DOHH2 (cell line): Measurements from ENCODE around the gene TMEM184A.
"Not testable (repeated sequence)": the region's sequence is repeated elsewhere in the genome, so short reads cannot be mapped to it uniquely, and the experiment has no call there.

Experiments used
- H3F3A ChIP-seq: fragments of 200-600 bp; sonication (generic), shearing (Covaris generic); 2 replicates; pipeline ENCODE4 v1.6.0; 2016; ENCODE audit warnings: antibody characterized with exemption, mild to moderate bottlenecking; ENCODE audit not compliant: control insufficient read depth, insufficient read depth
- H3K27ac ChIP-seq: fragments of 200-600 bp; sonication (generic); 2 replicates; pipeline ENCODE4 v1.5.1; 2014; ENCODE audit warnings: low read depth, mild to moderate bottlenecking, low read length, moderate library complexity
- H3K27me3 ChIP-seq: fragments of 200-600 bp; sonication (generic); 2 replicates; pipeline ENCODE4 v1.6.1; 2014; ENCODE audit warnings: mild to moderate bottlenecking, low read length, mixed read lengths; ENCODE audit not compliant: control insufficient read depth
- H3K36me3 ChIP-seq: fragments of 200-600 bp; sonication (generic); 2 replicates; pipeline ENCODE4 v1.6.1; 2014; ENCODE audit warnings: mild to moderate bottlenecking, low read length, moderate library complexity, mixed read lengths; ENCODE audit not compliant: control insufficient read depth
- H3K4me1 ChIP-seq: fragments of 200-600 bp; sonication (generic); 2 replicates; pipeline ENCODE4 v1.6.1; 2014; ENCODE audit warnings: mild to moderate bottlenecking, low read length, mixed read lengths; ENCODE audit not compliant: control insufficient read depth
- H3K4me2 ChIP-seq: fragments of 200-600 bp; sonication (generic); 2 replicates; pipeline ENCODE4 v1.6.0; 2014; ENCODE audit warnings: mild to moderate bottlenecking, low read length, moderate library complexity
- H3K4me3 ChIP-seq: fragments of 200-600 bp; sonication (generic); 2 replicates; pipeline ENCODE4 v1.5.1; 2014; ENCODE audit warnings: mild to moderate bottlenecking, low read length, mixed read lengths
- H3K79me2 ChIP-seq: fragments of 200-600 bp; sonication (generic); 2 replicates; pipeline ENCODE4 v1.6.1; 2014; ENCODE audit warnings: mild to moderate bottlenecking, low read length, mixed read lengths; ENCODE audit not compliant: control insufficient read depth
- H3K9me2 ChIP-seq: fragments of 200-600 bp; sonication (generic); replicated peaks from 2 replicates; pipeline ENCODE4 v1.6.1; 2014; ENCODE audit warnings: mild to moderate bottlenecking, low read length, mixed read lengths; ENCODE audit not compliant: control insufficient read depth
- H3K9me3 ChIP-seq: fragments of 200-600 bp; sonication (generic); 2 replicates; pipeline ENCODE4 v1.6.1; 2014; ENCODE audit warnings: antibody characterized with exemption, low read length, mixed read lengths; ENCODE audit not compliant: control insufficient read depth, insufficient read depth
- H4K20me1 ChIP-seq: fragments of 200-600 bp; sonication (generic); 2 replicates; pipeline ENCODE4 v1.6.0; 2014; ENCODE audit warnings: low read depth, mild to moderate bottlenecking, antibody characterized with exemption, low read length, moderate library complexity; ENCODE audit not compliant: control insufficient read depth, insufficient read depth
- CTCF ChIP-seq: fragments of 200-600 bp; sonication (generic); IDR thresholded peaks from one replicate; pipeline ENCODE4 v1.5.1; 2014; ENCODE audit warnings: antibody characterized with exemption, mild to moderate bottlenecking, low read depth, low read length; ENCODE audit not compliant: poor library complexity, severe bottlenecking
- EZH2phosphoT487 ChIP-seq: fragments of 200-600 bp; sonication (generic); IDR thresholded peaks from 2 replicates; pipeline ENCODE4 v1.6.1; 2017; ENCODE audit warnings: borderline replicate concordance, mild to moderate bottlenecking, antibody characterized with exemption, low read length, moderate library complexity, mixed read lengths

TMEM184A gene

DNA sequence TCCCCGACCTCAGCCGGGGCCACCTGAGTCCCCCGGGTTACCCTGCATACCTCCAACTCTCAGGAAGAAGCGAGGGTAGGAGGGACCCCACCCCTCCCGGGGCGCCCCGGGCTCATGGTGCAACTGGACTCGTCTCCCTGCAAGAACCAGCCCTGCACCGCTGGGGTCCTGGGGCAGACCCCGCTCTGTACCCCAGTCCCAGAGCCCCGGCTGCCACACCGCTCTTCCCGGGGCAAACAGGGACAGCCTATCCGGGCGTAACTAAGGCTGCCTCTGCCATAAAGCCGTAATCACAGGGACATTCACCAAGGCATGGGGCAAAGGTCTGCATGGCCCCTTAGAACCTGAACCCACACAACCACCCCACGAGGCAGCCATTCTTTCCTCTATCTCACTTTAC lies 32.2 kb downstream of the TMEM184A start:
- TF ChIP-seq EZH2phosphoT487 (no peak), CTCF (no peak)
- H3K4me3 ChIP-seq = no peak overlapping the region
- no peaks in the 10 kb centered on the region for H3K9me2 ChIP-seq
- peaks cover 36% of the 10 kb centered on the region for H3K4me1 ChIP-seq
- H3K27ac ChIP-seq = no peak overlapping the region
- H3F3A ChIP-seq = peaks cover 9% of the 10 kb centered on the region
- no peaks in the 10 kb centered on the region for H3K79me2 ChIP-seq
- H4K20me1 ChIP-seq = no peaks in the 10 kb centered on the region
- H3K9me3 ChIP-seq = no peaks in the 10 kb centered on the region
- H3K4me2 ChIP-seq = no peak overlapping the region
- H3K27me3 ChIP-seq = no peaks in the 10 kb centered on the region
- no peaks in the 10 kb centered on the region for H3K36me3 ChIP-seq

- H3K4me3 ChIP-seq = no peak overlapping the region
- H3K27ac ChIP-seq = no peak overlapping the region
- H3K79me2 ChIP-seq = no peaks in the 10 kb centered on the region
- H3K27me3 ChIP-seq = no peaks in the 10 kb centered on the region
- H3K36me3 ChIP-seq = no peaks in the 10 kb centered on the region
- no peak overlapping the region for H3K4me2 ChIP-seq
- H4K20me1 ChIP-seq = no peaks in the 10 kb centered on the region
- no peaks in the 10 kb centered on the region for H3K9me2 ChIP-seq
- peaks cover 9% of the 10 kb centered on the region for H3F3A ChIP-seq
- TF ChIP-seq CTCF (no peak), EZH2phosphoT487 (no peak)
- H3K4me1 ChIP-seq = peaks cover 36% of the 10 kb centered on the region
- no peaks in the 10 kb centered on the region for H3K9me3 ChIP-seq
These were observed 32.8 kb downstream of the TMEM184A start for GRCh38 chr7:1523208-1523607.

DNA sequence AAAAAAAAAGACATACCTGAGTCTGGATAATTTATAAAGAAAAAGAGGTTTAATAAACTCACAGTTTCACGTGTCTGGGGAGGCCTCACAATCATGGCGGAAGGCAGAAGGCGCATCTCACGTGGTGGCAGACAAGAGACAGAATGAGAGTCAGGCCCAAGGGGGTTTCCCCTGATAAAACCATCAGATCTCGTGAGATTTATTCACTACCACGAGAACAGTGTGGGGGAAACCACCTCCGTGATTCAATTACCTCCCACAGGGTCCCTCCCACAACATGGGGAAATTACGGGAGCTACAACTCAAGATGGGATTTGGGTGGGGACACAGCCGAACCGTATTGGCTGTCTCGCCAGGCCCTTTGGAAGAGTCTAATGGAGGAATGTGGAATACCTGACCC lies 34.5 kb downstream of the TMEM184A start:
- peaks cover 29% of the 10 kb centered on the region for H3K4me1 ChIP-seq
- no peak overlapping the region; the same call in 1 of the 2 replicates for H3K4me2 ChIP-seq
- H3K4me3 ChIP-seq = 0 out of 2 replicates have a peak overlapping the region, but pooled peaks have one; percentile 11
- H3K27me3 ChIP-seq = no peaks in the 10 kb centered on the region
- H3F3A ChIP-seq = 0 out of 2 replicates have a peak, but pooled peaks cover 4% of the 10 kb centered on the region
- H4K20me1 ChIP-seq = no peaks in the 10 kb centered on the region
- no peak overlapping the region for H3K27ac ChIP-seq
- TF ChIP-seq EZH2phosphoT487 = no peak
- H3K79me2 ChIP-seq = no peaks in the 10 kb centered on the region
- no peaks in the 10 kb centered on the region for H3K36me3 ChIP-seq
- no peaks in the 10 kb centered on the region for H3K9me3 ChIP-seq
- H3K9me2 ChIP-seq = no peaks in the 10 kb centered on the region

GRCh38 chr7:1520539-1521234 lies 35.3 kb downstream of the TMEM184A start:
- Histone ChIP-seq H3K27ac (no peak overlapping the region), H3K4me3 (no peak overlapping the region), H3K9me3 (no peaks in the 10 kb centered on the region), H3F3A (0 out of 2 replicates have a peak, but pooled peaks cover 4% of the 10 kb centered on the region), H4K20me1 (no peaks in the 10 kb centered on the region), H3K79me2 (no peaks in the 10 kb centered on the region), H3K9me2 (no peaks in the 10 kb centered on the region), H3K27me3 (no peaks in the 10 kb centered on the region), H3K4me1 (peaks cover 21% of the 10 kb centered on the region), H3K36me3 (no peaks in the 10 kb centered on the region), H3K4me2 (no peak overlapping the region)
- TF ChIP-seq EZH2phosphoT487 (no peak), CTCF (no peak)

- H3K27ac ChIP-seq, H4K20me1 ChIP-seq, H3K9me2 ChIP-seq, H3K9me3 ChIP-seq, H3K4me2 ChIP-seq, H3K79me2 ChIP-seq, H3K27me3 ChIP-seq, H3F3A ChIP-seq, H3K4me1 ChIP-seq, H3K36me3 ChIP-seq, H3K4me3 ChIP-seq: not testable (repeated sequence)
These were observed 36.6 kb downstream of the TMEM184A start for GRCh38 chr7:1519322-1519922.
